SK-N-MC (cell line): ENCODE data around the gene NPBWR2.

Experiments used
- EZH2 ChIP-seq: fragments of 200-600 bp; sonication (generic); IDR thresholded peaks from one replicate; pipeline ENCODE4 v1.6.1; 2017; ENCODE audit warnings: antibody characterized with exemption
- FOXP2 ChIP-seq: optimal IDR thresholded peaks from 2 replicates; pipeline ENCODE3; 2011; ENCODE audit warnings: mild to moderate bottlenecking, moderate library complexity; ENCODE audit not compliant: insufficient read depth; ENCODE audit errors: extremely low read length, control extremely low read depth
- POLR2AphosphoS5 ChIP-seq: IDR thresholded peaks from 2 replicates; pipeline ENCODE4 v1.6.1; 2012; ENCODE audit warnings: mild to moderate bottlenecking, low read depth, low read length, borderline replicate concordance

GRCh38 chr20:64106435-64106961 lies 867 bp downstream of the NPBWR2 start:
- TF ChIP-seq POLR2AphosphoS5 (no peak), EZH2 (no peak), FOXP2 (no peak)
